NK-92 (cell line): ENCODE results near the gene ZNRF1.

Experiments
- DNase-seq: peaks from one replicate; lab custom pipeline; 2025; ENCODE audit not compliant: unreplicated experiment; lab: John Stamatoyannopoulos, UW

ZNRF1 gene

DNA sequence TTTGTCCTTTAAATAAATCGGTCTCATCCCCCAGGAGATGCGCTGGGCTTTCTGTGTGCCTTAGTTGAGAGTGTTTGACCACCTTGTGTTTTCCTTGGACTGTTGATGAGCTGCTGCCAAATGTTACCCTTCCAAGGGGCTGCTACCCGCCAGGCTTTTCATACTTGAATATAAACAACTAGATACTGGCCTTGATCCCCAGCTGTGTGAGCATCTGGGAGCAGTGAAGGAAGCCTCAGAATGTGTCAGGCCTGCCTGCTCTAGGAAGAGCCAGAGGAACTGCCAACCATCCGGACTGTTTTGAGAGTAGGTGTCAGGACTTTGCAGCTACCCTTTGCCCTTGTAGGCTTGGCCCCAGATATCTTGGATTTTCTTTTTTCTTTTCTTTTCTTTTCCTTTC, 60.0 kb downstream of the ZNRF1 start:
- no peak for DNase-seq

DNA sequence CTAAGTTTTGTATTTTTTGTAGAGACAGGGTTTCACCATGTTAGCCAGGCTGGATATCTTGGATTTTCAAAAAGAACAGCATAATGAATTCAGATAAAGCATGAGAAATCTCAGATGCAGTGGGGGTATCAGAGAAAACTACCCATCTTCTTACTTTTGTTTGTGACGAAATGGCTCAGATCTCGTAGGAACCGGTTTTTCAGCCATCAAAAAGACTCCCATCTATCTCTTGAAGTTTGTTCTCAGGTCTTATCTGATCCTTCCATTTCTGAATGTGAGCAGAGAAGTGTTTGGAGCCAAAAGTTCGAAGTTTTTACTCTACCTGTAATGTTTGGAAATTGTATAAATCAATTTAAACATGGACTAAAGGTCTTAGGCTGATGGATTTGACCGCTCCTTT, 60.6 kb downstream of the ZNRF1 start:
- DNase-seq: no peak

DNA sequence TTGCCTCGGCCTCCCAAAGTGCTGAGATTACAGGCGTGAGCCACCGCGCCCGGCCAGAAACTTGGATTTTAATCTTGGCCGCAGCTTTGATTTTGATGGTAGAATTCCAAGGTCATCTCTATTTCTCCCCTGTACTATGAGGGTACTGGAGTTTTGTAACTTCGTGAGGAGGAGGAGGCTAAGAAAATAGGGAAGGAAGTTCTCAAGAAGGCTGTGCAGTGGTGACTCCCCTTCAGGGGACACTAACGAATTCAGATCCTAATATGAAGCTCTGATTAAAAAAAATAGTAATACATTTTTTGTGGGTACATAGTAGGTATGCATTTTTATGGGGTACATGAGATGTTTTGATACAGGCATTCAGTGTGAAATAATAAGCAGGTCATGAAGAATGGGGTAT, 61.9 kb downstream of the ZNRF1 start:
- DNase-seq: no peak

DNA sequence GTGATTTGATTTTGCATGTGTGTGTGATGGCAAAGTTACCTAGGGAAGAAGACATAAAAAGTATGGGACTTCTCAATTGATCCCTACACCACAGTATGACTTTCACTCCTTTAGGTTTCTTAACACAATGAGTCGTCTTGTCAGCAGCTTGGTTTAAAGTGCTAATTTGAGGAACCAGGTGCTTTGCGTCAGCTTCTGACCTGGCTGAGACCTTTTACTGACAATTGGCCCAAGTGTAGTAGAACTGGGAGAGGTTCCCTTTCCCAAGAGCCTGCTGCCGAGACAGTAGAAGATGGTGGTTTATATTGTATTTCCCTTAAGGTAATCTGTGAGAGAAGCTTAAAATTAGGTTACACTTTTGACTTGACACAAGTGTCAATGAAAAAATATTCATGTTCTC, 62.8 kb downstream of the ZNRF1 start:
- DNase-seq: no peak

DNA sequence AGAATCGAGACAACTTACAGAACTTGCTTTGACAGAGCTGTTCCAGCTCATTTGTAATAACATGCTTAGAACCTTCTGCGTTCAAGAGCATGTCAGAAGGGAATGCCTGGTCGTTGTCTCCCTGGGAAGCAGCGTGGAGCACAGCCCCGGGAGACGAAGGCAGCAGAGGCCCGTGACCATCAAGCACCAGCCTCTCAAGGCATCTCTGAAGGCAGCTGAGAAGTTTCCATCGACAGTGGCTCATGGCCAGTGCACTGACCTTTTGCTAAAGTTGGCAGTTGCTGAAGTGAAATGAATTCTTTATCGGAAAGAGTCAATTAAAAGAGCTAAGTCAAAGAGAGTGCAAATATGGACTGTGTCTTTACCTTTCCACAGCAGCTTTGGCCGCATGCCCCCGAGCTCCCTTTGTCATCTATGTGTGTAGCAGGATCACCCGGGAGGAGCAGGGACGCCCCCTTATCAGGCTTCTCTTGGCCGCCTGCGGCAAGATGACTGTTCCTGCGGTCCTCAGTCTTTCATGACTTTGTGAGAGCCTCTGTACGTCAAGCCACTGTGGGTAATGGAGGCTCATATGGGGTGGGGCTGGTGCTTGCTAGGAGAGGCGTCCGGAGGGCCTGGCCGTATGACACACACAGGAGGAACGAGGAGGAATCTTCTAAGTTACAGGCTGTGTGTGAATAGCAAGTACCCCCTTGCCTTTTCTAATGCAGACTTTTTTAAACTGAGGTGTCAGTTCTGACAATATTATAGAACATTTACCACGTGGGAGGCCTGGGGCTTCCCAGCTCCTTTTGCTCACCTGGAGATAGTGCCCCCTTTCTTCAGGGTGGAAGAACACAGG, 63.5 kb downstream of the ZNRF1 start:
- no peak for DNase-seq

DNA sequence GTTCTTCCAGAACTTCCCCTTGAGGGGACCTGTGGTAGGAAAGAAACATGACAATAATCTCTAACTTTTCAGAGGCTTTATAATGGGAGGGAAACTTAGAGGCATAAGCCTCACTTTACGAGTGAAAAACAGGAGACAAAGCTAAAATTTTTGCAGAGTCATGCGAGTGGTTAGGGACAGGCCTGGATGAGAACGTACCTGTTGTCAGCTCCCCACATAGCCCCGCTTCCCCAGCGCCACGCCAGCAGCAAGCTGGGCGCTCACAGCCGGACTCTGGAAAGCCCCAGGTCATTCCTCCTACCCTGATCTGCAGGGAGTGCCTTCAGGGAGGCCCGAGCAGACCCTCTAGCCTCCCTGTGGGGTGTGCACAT, 64.1 kb downstream of the ZNRF1 start:
- no peak for DNase-seq

DNA sequence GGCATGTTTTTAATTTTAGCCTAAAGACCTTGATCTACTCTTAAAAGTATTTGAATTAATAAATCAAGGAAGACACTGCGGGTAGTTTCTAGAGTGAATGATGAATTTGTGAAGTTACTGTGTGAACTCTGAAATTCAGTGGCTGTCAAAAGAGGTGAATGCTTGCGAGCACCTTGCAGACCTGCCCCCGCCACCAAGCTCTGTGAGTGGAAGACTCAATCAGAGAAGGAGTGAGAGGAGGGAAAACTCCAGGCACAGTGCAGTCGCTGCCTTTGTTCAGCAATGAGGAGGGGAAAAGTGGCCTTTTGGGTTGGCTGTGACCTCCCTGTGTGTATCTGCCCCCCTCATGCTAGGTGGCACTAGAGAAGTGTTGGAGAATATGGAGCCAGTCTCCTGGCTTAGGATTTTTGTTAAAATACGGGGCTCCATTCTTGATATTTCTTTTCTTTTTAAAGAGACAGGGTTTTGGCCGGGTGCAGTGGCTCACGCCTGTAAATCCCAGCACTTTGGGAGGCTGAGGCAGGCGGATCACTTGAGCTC, 64.8 kb downstream of the ZNRF1 start:
- DNase-seq: no peak

DNA sequence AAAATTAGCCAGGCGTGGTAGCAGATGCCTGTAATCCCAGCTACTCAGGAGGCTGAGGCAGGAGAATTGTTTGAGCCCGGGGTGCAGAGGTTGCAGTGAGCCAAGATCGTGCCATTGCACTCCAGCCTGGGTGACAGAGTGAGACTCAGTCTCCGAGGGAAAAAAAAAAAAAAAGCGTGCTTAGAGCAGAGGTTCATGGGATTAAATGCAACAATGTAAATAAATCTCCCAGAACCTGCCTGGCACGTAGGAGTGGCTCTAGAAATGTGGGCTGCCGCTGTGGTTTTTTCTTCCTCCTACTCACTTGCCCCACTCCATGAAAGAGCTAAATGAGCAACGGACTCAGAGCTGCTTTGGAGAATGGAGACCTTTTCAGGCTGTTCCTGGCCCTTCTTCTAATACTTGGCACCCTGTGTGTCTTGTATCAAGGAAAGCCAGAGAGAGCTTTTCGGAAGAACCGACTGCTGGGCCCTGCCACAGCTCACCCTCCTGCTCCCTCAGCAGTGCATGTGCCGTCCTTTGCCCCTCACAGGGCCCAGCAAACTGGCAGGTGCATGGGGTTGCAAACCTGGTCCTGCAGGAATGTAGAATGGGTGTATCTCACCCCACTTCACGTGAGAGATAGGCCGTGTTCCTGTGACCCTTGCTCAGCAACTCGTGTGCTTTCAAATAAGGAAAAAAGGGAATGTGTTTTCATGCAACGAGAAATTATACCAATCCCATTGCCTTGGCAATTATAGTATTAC, 65.8 kb downstream of the ZNRF1 start:
- DNase-seq: no peak

DNA sequence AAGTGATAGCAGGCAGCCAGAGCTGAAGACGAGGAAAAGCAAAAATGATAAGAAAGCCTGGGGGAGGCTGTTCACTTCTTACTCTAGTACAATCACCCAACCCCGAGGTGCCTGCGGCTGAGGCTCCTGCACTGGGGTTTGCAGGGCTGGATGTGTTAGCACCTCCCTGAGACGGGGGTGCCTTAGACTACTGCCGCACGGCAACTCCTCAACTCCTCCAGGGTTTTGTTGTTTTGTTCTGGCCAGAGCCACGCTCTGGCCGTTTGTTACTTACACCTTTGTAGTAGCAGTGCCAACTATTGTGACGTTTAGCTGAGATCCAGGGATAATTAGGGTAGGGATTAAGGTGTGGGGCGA, 66.3 kb downstream of the ZNRF1 start:
- no peak for DNase-seq

DNA sequence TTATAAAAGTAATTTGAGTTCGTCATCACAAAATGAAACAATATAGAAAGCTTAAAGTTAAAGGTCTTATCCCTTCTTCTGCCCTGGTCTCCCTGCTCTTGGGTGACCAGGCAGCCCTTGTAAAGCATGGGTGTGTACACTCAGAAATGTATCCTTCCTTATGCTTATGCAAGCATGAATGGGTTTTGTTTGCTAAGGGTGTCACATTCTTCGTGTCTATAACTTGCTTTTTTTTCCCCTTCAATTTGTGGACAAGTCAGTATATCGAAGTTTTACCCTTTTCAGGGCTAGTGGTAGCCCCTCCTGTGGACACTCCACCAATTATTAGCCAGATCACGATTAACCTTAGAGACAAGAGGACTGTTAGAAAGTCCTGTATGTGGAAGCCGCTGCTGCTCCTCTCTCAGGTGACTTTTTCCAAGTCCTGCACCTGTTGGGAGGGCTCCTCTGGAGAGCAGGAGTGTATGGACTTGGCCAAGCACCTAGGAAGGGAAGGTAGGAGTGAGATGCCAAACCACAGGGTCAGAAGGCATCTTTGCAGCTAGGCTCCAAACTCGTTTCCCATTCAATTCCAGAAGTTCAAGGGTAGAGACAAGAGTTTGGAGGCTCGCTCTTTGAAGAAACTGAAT, 66.8 kb downstream of the ZNRF1 start:
- DNase-seq: no peak

DNA sequence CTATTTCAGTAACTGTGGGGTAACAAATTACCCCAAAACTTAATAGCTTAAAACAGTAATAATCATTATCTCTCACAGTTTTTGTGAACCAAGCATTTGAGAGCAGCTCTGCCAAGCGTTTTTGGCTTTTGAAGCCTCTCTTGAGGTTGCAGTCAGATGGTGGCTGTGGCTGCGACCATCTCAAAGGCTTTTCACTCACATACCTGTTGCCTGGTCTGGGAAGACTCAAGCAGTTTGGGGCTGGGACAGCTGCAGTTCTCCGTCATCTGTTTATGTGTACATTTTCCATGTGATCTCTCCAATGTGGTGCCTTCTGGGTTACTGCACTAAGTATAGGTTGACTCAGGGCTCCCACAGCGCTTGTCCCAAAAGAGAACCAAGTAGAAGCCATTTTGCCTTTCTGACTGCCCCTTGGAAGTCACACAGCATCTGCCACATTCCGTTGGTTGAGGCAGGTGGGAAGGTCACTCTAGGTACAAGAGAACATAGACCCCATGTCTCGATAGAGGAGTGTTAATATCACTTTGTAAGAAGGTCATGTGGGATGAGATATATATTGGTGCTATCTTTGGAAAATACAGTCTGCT, 68.1 kb downstream of the ZNRF1 start:
- DNase-seq: no peak

DNA sequence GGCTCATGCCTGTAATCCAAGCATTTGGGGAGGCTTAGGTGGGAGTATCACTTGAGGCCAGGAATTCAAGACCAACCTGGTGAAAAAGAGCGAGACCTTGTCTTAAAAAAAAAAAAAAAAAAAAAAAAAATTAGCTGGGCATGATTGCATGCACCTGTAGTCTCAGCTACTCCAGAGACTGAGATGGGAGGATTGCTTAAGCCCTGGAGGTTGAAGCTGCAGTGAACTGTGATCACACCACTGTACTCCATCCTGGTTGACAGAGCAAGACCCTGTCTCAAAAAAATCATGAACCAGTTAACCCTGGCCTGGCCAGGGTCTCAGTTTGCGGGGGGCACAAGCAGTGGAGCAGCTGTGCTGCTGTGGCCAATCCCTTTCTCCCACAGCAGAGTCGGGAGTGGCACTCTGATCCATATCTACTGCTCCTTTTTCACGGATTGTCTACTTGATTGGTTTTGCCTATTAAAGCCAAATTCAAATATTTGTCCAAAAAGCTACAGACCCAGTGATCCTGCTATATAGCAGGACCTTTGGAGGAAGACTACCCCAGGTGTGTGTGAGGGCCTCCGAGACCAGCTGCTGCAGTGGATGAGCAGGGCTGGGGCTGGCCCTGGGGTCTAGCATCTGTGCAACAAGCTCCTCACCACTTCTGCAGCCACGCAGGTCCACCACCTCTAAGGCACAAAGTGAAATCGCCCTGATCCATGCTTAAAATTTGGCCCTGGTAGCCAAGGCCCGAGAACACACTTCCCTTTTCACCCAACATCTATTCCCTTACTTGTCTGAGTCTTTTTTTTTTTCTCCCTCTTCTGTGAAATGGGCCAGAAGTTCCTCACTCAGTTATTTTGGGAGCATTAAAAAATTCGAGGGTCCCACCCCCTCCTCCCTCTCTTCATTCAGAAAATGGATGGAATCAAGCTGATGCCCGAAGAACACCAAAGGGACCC, 69.5 kb downstream of the ZNRF1 start:
- DNase-seq: no peak

DNA sequence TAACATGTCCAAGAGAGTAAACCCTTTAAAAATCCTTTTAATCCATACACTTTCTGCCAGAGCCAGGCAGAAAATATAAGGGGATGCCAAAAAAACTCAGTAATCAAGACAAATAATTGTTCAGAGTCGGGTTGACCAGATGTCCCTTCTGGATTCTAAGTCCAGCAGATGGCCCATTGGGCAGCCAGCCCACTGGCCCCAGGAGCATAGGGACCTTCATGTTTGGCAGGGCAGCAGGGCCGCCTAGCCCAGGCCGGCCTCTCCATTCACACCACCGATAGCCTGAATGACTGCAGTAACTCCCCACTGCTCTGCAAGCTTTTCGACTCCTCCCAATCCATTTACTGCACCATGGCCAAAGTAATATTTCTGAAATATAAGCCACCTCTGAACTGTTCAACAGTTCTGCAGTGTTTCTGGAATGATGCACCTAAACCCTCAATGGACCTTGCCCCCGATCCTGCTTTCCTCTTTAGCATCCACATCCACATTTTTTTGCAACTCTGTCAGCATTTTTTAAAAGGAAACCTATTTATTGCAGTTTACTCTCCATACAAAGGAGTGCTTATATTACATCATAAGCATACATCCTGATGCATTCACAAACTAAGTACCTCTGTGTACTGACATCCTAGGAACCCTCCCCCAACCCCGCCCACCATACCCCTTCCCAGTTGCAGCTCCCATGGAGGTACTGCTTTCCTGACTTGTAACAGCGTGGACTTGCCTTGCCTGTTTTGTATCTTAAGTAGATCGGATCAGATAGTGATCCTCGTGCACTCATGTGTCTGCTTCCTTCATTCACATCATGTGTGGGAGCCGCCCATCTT, 71.4 kb downstream of the ZNRF1 start:
- DNase-seq: no peak

DNA sequence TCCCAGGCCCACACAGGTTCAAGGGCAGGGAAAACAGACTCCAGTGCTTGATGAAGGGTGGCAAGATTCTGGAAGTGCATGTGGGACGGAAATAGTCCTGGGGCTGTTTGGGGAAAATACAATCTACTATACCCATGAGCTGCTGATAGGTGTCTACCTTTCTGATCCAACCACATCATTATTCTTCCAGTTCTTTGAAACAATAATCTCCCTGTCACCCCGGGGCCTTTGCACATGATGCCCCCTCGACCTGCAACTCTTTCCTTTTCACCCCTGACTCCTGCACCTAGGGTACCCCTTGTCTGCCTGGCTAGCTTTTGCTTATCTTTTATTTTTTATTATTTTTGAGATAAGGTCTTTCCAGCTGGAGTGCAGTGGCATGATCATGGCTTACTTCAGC, 72.8 kb downstream of the ZNRF1 start:
- DNase-seq: no peak

DNA sequence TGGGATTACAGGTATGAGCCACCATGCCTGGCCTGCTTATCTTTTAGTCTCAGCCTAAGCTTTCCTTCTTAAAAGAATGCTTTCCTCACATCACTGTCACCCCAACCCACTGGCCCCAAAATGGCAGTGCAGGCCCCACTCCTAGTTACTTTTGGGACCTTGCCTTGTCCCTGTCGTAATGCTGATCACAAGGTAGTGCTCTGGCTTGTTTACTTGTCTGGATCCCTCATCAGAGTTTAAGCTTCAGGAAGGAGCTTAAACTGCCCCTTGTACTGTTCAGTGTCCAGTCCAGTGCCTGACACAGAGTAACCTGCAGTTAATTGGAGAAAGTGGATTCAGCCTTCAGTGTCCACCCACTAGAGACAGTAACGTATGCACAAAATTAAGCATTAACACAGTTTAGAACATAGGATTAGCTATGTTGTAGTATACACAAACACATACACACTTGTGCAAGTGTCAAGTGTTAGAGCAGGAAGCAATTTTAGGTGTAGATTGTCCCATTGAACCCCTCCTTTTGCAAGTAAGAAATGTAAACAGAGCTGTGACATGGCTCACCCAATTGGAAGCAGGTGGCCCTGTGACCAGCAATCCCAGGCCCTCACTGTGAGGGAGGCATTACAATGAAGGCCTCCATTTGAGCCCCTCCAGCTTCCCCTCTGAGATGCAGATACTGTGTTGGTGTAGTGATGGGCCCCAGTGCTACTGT, 73.6 kb downstream of the ZNRF1 start:
- DNase-seq: no peak

DNA sequence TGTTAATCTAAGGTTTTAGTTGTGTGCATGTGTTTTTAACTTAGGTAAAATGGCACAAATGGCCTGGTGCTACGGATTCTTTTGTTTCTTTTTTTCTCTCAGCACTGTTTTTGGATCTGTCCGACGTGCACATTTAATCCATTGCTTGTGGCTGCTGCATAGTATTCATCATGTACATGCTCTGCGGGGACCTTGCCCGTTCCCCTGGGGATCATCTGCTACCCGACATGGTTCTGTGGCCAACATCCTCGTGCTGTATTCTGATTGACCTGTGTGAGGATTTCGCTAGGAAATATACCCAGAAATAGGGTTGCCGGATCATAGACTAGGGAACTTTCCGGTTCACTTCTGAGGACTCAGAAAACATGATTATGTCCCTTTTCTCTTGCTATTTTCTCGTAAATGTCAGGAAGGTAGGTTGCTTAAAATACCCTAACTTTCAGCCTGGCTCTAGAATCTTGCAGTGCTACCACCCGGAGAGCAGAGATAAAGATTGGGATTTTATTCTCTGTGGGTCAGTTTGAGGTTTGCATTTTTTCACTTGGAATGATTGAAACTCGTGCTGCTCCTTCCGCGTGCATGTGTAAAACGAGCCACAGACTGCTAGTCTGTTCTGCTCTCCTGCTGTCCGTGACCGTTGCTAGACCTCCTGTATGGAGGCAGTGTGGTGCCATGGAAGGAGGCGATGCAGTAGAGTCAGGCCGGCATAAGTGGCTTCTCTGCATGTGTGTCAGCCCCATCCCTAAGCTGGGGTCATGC, 74.9 kb downstream of the ZNRF1 start:
- DNase-seq: no peak

DNA sequence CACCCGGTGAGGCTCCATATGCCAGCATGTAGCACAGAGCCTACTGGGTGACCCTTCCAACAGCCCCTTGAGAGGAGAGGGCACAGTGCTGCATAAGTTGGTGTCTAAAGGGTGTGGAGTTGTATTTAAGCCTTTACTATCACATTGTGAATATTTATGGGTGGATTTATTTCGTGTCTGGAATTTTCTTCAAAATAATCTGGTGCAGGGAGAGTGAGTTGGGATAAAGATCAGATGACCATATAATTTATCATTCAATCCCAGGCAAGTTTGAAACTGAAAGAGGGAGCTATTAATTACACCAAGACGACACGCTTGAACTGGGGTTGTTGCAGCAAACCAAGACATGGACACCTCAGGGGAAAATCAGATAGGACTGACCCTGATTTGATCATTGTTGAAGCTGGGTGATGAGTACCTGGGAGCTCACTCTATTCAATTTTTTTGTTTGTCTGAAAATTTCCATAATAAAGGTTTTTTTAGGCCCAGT, 75.5 kb downstream of the ZNRF1 start:
- DNase-seq: no peak
